ENCODE measurements around the gene PRDM15. TPM values are rescaled to one million over a fixed set of nuclear protein-coding genes. Genes with fewer than 3 reads are reported as not detected.

Gene PRDM15
- polyA plus RNA-seq, 1 donor (not counting 4 experiments of a cell fraction or from before 2014, with no cell fraction given): 5.2 TPM

- no peaks in the 10 kb centered on the region for H3K9me3 ChIP-seq (ENCODE audit: control insufficient read depth, low read depth, low read length)
- no peaks in the 10 kb centered on the region for H3K79me2 ChIP-seq (ENCODE audit: control insufficient read depth, insufficient read depth, low read length)
- no peaks in the 10 kb centered on the region for H3K27me3 ChIP-seq (ENCODE audit: control insufficient read depth, extremely low read depth, insufficient read depth, low read length)
- no peak overlapping the region for H3K9ac ChIP-seq (ENCODE audit: control insufficient read depth, extremely low read depth, insufficient read depth, low read length)
- H3K4me3 ChIP-seq (ENCODE audit: control insufficient read depth in 2 of 3, extremely low read depth in 1 of 3, insufficient read depth in 2 of 3, low read depth in 1 of 3, low read length in 3 of 3): no peak overlapping the region
- H3K4me2 ChIP-seq (ENCODE audit: control insufficient read depth, extremely low read depth, insufficient read depth, low read depth, low read length): no peak overlapping the region
- DNase-seq (ENCODE audit: low read depth, low spot score) (no peak), FAIRE-seq (no peak)
- dilution Hi-C loops (cut with MboI; ENCODE audit: extremely low pct_ligation_motif_present, low sequenced_read_pairs): no loop called here
- H3K27ac ChIP-seq (ENCODE audit: control insufficient read depth, insufficient read depth, low read length): no peak overlapping the region
- H3K36me3 ChIP-seq (ENCODE audit: control insufficient read depth in 2 of 2, extremely low read depth in 1 of 2, insufficient read depth in 2 of 2, low read length in 2 of 2): peaks cover 10 to 21% of the 10 kb centered on the region in 2 experiments
- H3K9me1 ChIP-seq (ENCODE audit: control insufficient read depth, extremely low read depth, insufficient read depth, low read length): no peaks in the 10 kb centered on the region
- H3K4me1 ChIP-seq (ENCODE audit: control insufficient read depth, extremely low read depth, insufficient read depth, low read length): no peaks in the 10 kb centered on the region
- H4K20me1 ChIP-seq (ENCODE audit: control insufficient read depth, extremely low read depth, insufficient read depth, low read length): no peaks in the 10 kb centered on the region
- no peak overlapping the region for H2AFZ ChIP-seq (ENCODE audit: control insufficient read depth, low read length)
- TF ChIP-seq EZH2 (IDR thresholded peaks at IDR 0.05; ENCODE audit: low read length): no peak
- no peak for TF ChIP-seq CTCF (optimal IDR thresholded peaks at IDR 0.05 in 1 of 3, IDR thresholded peaks at IDR 0.05 in 1 of 3, conservative IDR thresholded peaks at IDR 0.05 in 1 of 3; ENCODE audit: extremely low read depth in 1 of 3, insufficient read depth in 2 of 3, low read length in 3 of 3)
Observed at GRCh38 chr21:41813226-41813625, 65.9 kb downstream of the PRDM15 start.

- Histone ChIP-seq H3K27ac (ENCODE audit: control insufficient read depth, insufficient read depth, low read length) (no peak overlapping the region), H3K9ac (ENCODE audit: control insufficient read depth, extremely low read depth, insufficient read depth, low read length) (no peak overlapping the region), H3K79me2 (ENCODE audit: control insufficient read depth, insufficient read depth, low read length) (no peaks in the 10 kb centered on the region), H3K4me2 (ENCODE audit: control insufficient read depth, extremely low read depth, insufficient read depth, low read depth, low read length) (no peak overlapping the region), H3K4me1 (ENCODE audit: control insufficient read depth, extremely low read depth, insufficient read depth, low read length) (no peaks in the 10 kb centered on the region), H3K9me3 (ENCODE audit: control insufficient read depth, low read depth, low read length) (no peaks in the 10 kb centered on the region), H3K9me1 (ENCODE audit: control insufficient read depth, extremely low read depth, insufficient read depth, low read length) (no peaks in the 10 kb centered on the region), H4K20me1 (ENCODE audit: control insufficient read depth, extremely low read depth, insufficient read depth, low read length) (no peaks in the 10 kb centered on the region), H2AFZ (ENCODE audit: control insufficient read depth, low read length) (no peak overlapping the region), H3K4me3 (ENCODE audit: control insufficient read depth in 2 of 3, extremely low read depth in 1 of 3, insufficient read depth in 2 of 3, low read depth in 1 of 3, low read length in 3 of 3) (no peak overlapping the region), H3K36me3 (ENCODE audit: control insufficient read depth in 2 of 2, extremely low read depth in 1 of 2, insufficient read depth in 2 of 2, low read length in 2 of 2) (peaks cover 8 to 22% of the 10 kb centered on the region in 2 experiments), H3K27me3 (ENCODE audit: control insufficient read depth, extremely low read depth, insufficient read depth, low read length) (no peaks in the 10 kb centered on the region)
- dilution Hi-C loops (cut with MboI; ENCODE audit: extremely low pct_ligation_motif_present, low sequenced_read_pairs): no loop called here
- no peak for TF ChIP-seq CTCF (optimal IDR thresholded peaks at IDR 0.05 in 1 of 3, IDR thresholded peaks at IDR 0.05 in 1 of 3, conservative IDR thresholded peaks at IDR 0.05 in 1 of 3; ENCODE audit: extremely low read depth in 1 of 3, insufficient read depth in 2 of 3, low read length in 3 of 3)
- TF ChIP-seq EZH2 (IDR thresholded peaks at IDR 0.05; ENCODE audit: low read length): no peak
- FAIRE-seq: no peak
- DNase-seq (ENCODE audit: low read depth, low spot score): no peak
Observed at GRCh38 chr21:41812679-41813078, 66.5 kb downstream of the PRDM15 start.
